HFFc6 (cell line): ENCODE measurements around the gene COMTD1. TPM values are rescaled to one million over a fixed set of nuclear protein-coding genes. Genes with fewer than 3 reads are reported as not detected.
"Not testable (repeated sequence)": the region's sequence is repeated elsewhere in the genome, so short reads cannot be mapped to it uniquely, and the experiment has no call there.

Experiments used
- DNase-seq: peaks from one replicate; pipeline ENCODE4 v3.0.0-alpha.2; 2018
- H3K27ac Mint-ChIP-seq: 2 replicates; pipeline ENCODE4 v1.8.0; 2020; ENCODE audit warnings: mild to moderate bottlenecking, mixed read lengths
- H3K27me3 Mint-ChIP-seq: 2 replicates; pipeline ENCODE4 v1.8.0; 2021; ENCODE audit warnings: mild to moderate bottlenecking, moderate library complexity, mixed read lengths; ENCODE audit not compliant: insufficient read depth
- H3K36me3 Mint-ChIP-seq: 2 replicates; pipeline ENCODE4 v1.8.0; 2021; ENCODE audit warnings: low read depth, mixed read lengths
- H3K4me1 Mint-ChIP-seq: 2 replicates; pipeline ENCODE4 v1.8.0; 2020; ENCODE audit warnings: low read depth, mixed read lengths
- H3K4me3 Mint-ChIP-seq: 2 replicates; pipeline ENCODE4 v1.8.0; 2020; ENCODE audit warnings: mild to moderate bottlenecking, moderate library complexity, mixed read lengths
- H3K9me3 Mint-ChIP-seq: 2 replicates; pipeline ENCODE4 v1.8.0; 2020; ENCODE audit warnings: mild to moderate bottlenecking, mixed read lengths
- total RNA-seq, 6 experiments: library from RNA; stranded (reverse); fragmentation: NEBNext Ultra II Directional; extraction: Animal tissue kit (Norgen Biotek cat#: 25700); gene quantifications; 2 replicates in 1 of 6; 3 replicates in 5 of 6; pipeline ENCODE4 v1.2.3, GENCODE V29; 2021
- TF ChIP-seq, protein P1 (sequence below): fragments of 200-600 bp; sonication (generic); IDR thresholded peaks from 2 replicates; pipeline ENCODE4 v1.5.0; 2021; ENCODE audit warnings: antibody characterized with exemption, mild to moderate bottlenecking

Gene COMTD1
- total RNA-seq, 6 experiments from 2014 or later, result 5.6 to 9.5 (median 8.0) TPM

DNA sequence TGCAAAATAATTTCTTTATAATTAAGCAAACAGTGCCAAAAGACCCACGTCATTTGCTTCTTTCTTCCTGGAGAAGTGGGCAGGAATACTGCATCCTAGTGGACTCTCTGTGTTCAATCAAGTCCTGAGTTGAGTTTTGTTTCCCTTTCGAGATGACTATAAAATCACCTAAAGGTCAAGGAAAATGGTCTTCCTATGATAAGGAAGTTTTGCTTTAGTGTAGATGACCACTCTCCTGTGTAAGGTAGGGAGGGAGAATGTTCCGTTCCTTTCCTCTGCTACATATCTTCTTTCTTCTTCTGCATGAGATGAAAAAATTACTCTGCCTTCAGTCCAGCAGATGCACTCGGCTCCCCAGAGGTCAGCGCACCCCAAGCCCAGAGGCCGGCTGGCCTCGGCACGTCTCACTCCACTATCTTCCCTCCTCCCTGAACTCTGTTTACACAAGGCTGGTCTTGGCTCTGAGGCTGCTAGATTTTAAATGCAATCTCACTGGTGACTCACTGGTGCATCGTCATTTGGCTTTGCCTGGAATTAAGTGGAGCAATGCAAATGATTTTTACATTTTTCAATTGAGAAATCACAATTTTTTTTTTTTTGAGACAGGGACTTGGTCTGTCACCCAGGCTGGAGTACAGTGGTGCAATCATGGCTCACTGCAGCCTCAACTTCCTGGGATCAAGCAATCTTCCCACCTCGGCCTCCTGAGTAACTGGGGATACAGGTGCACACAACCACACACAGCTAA lies 43.8 kb downstream of the COMTD1 start:
- no peaks in the 10 kb centered on the region; the same call in none of the 2 replicates for H3K27me3 Mint-ChIP-seq
- peaks cover 49% of the 10 kb centered on the region for H3K4me1 Mint-ChIP-seq
- peak; percentile 92 for DNase-seq
- H3K27ac Mint-ChIP-seq, result peak overlapping the region; percentile 87
- peak overlapping the region; percentile 79 for H3K4me3 Mint-ChIP-seq
- no peaks in the 10 kb centered on the region; the same call in 1 of the 2 replicates for H3K36me3 Mint-ChIP-seq
- no peaks in the 10 kb centered on the region for H3K9me3 Mint-ChIP-seq
- TF ChIP-seq, protein P1, sequence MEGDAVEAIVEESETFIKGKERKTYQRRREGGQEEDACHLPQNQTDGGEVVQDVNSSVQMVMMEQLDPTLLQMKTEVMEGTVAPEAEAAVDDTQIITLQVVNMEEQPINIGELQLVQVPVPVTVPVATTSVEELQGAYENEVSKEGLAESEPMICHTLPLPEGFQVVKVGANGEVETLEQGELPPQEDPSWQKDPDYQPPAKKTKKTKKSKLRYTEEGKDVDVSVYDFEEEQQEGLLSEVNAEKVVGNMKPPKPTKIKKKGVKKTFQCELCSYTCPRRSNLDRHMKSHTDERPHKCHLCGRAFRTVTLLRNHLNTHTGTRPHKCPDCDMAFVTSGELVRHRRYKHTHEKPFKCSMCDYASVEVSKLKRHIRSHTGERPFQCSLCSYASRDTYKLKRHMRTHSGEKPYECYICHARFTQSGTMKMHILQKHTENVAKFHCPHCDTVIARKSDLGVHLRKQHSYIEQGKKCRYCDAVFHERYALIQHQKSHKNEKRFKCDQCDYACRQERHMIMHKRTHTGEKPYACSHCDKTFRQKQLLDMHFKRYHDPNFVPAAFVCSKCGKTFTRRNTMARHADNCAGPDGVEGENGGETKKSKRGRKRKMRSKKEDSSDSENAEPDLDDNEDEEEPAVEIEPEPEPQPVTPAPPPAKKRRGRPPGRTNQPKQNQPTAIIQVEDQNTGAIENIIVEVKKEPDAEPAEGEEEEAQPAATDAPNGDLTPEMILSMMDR, result peak; percentile 53

DNA sequence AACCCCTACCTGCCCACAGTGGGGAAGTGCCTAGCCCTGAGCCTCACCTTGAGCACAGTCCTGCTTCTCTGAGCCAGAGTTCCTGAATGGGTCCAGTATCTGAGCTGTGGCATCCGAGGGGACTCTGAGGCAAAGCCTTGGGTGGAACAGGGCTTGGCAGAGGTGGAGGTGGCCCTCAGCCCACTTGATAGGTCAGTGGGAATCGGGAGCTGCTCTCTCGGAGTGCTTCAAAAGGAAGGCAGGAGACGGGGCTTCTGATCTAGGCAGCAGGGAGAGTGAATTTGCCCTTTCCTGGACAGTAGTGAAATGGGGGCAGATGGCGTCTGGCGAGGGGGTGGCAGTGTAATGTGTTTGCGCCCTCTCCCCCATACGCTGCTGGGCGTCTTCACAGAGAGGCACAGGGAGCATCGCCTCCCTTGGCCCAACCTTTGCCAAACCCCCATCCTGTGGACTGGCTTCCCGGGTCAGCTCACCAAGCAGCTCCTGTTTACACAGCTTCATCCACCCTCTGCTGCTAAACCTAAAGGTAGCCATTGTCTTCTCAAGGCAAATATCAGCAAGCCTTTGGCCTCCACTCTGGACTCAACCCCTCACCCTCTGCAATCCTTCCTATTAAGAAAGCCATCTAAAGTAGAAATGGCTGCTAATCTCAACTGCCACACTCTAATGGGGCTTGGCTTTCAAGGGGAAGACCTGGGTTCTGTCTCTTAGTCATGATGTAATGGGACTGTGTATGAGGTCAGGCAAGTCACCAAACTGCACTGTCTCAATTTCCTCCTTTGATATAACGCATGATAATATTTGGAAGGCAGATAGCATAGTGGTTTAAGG lies 46.3 kb downstream of the COMTD1 start:
- no peak overlapping the region for H3K27ac Mint-ChIP-seq
- H3K27me3 Mint-ChIP-seq, result peaks cover 3% of the 10 kb centered on the region
- no peak for DNase-seq
- H3K9me3 Mint-ChIP-seq, result no peaks in the 10 kb centered on the region
- peaks cover 29% of the 10 kb centered on the region for H3K4me1 Mint-ChIP-seq
- no peaks in the 10 kb centered on the region; the same call in 1 of the 2 replicates for H3K36me3 Mint-ChIP-seq
- TF ChIP-seq, protein P1, result no peak
- H3K4me3 Mint-ChIP-seq, result no peak overlapping the region

DNA sequence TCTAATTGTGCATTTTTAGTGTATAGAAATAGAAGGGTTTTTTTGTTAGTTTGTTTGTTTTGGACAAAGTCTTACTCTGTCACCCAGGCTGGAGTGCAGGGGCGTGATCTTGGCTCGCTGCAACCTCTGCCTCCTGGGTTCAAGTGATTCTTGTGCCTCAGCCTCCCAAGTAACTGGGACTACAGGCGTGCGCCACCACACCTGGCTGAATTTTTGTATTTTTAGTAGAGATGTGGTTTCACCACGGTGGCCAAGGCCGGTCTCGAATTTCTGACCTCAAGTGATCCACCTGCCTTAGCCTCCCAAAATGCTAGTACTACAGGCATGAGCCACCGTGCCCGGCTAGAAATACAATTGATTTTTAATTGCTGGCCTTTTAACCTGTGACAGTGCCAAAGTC lies 47.2 kb downstream of the COMTD1 start:
- not testable (repeated sequence) for DNase-seq, H3K27ac Mint-ChIP-seq, H3K4me3 Mint-ChIP-seq, H3K27me3 Mint-ChIP-seq, H3K9me3 Mint-ChIP-seq, H3K36me3 Mint-ChIP-seq
- H3K4me1 Mint-ChIP-seq, result peaks cover 24% of the 10 kb centered on the region

DNA sequence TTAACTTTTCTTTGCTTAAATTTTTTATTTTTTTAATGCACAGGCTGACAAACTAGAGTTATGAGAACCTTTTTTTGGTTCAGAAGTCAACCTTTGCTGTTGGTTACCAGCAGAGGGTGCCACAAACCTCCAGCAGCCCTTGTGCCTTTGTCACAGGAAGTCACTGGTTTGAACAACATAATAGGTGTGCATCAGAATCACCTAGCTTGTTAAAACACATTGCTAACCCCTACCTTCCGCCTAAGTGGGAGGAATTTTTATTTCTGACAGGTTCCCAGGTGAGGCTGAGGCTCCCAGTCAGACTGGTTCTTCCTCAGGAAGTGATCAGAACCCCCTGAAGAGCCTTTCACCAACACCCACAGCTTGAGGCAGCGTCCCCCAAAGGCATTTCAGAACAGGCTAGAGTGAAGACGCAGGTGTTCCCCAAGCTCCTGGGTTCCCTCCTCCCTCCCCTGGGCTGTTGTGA lies 47.8 kb downstream of the COMTD1 start:
- no peak overlapping the region for H3K4me3 Mint-ChIP-seq
- TF ChIP-seq, protein P1, result peak; percentile 85
- no peaks in the 10 kb centered on the region for H3K9me3 Mint-ChIP-seq
- peaks cover 21% of the 10 kb centered on the region for H3K4me1 Mint-ChIP-seq
- H3K27me3 Mint-ChIP-seq, result peaks cover 3% of the 10 kb centered on the region
- H3K36me3 Mint-ChIP-seq, result no peaks in the 10 kb centered on the region
- no peak overlapping the region for H3K27ac Mint-ChIP-seq
- peak; percentile 57 for DNase-seq

DNA sequence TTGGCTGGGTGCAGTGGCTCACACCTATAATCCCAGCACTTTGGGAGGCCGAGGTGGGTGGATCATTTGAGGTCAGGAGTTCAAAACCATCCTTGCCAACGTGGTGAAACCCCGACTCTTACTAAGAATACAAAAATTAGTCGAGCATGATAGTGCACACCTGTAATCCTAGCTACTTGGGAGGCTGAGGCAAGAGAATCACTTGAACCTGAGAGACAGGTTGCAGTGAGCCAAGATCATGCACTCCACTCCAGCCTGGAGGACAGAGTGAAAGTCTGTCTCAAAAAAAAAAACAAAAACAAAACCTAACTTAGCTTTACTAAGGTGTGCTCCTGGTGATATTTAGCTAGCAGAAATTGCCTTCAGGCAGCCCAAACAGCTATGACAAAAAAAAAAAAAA lies 49.4 kb downstream of the COMTD1 start:
- TF ChIP-seq, protein P1, result no peak
- H3K27ac Mint-ChIP-seq, result peak overlapping the region; percentile 17; the same call in 1 of the 2 replicates
- peaks cover 10% of the 10 kb centered on the region; the same call in 1 of the 2 replicates for H3K4me1 Mint-ChIP-seq
- no peaks in the 10 kb centered on the region for H3K36me3 Mint-ChIP-seq
- peaks cover 3% of the 10 kb centered on the region for H3K27me3 Mint-ChIP-seq
- no peak overlapping the region for H3K4me3 Mint-ChIP-seq
- no peaks in the 10 kb centered on the region for H3K9me3 Mint-ChIP-seq
- no peak for DNase-seq

Other genes starting within 250 kb of the COMTD1 start
- gene SAMD8, start 124.3 kb downstream of the COMTD1 start, total RNA-seq, result 10 to 100 TPM; 26.5 to 31.5 (median 29.9) TPM
- 100 to 1,000 TPM; 213 to 248 (median 223) TPM for gene VDAC2, start 25.2 kb downstream of the COMTD1 start, total RNA-seq
- gene ZNF503, start 165.8 kb upstream of the COMTD1 start, total RNA-seq, result 10 to 100 TPM in 1 of 6 experiments, 1 to 10 TPM in 5; 9.1 to 15.9 (median 9.7) TPM
- gene LRMDA, start 195.7 kb upstream of the COMTD1 start, total RNA-seq, result under 1 TPM in 1 of 6 experiments, not detected in 5; 0.32 TPM